ENCODE data around the gene PSAP.

PSAP gene

GRCh38 chr10:71833451-71834342 lies 17.4 kb downstream of the PSAP start:
- H3K27ac ChIP-seq: no peak overlapping the region
- no peak for TF ChIP-seq CTCF (IDR thresholded peaks at IDR 0.05)
- no peak for TF ChIP-seq ZFX (IDR thresholded peaks at IDR 0.05; ENCODE audit: borderline replicate concordance)

- TF ChIP-seq ZFX (IDR thresholded peaks at IDR 0.05; ENCODE audit: borderline replicate concordance) (no peak), CTCF (IDR thresholded peaks at IDR 0.05) (no peak)
- H3K27ac ChIP-seq: no peak overlapping the region
Measured at GRCh38 chr10:71832967-71833366, 18.1 kb downstream of the PSAP start.

GRCh38 chr10:71831646-71832552 lies 19.2 kb downstream of the PSAP start:
- no peak overlapping the region for H3K27ac ChIP-seq
- TF ChIP-seq CTCF (IDR thresholded peaks at IDR 0.05): no peak
- no peak for TF ChIP-seq ZFX (IDR thresholded peaks at IDR 0.05; ENCODE audit: borderline replicate concordance)

- TF ChIP-seq ZFX (IDR thresholded peaks at IDR 0.05; ENCODE audit: borderline replicate concordance) (no peak), CTCF (IDR thresholded peaks at IDR 0.05) (no peak)
- no peak overlapping the region for H3K27ac ChIP-seq
Measured at GRCh38 chr10:71830726-71831125, 20.3 kb downstream of the PSAP start.

GRCh38 chr10:71829896-71830295 lies 21.2 kb downstream of the PSAP start:
- no peak for TF ChIP-seq CTCF (IDR thresholded peaks at IDR 0.05)
- no peak for TF ChIP-seq ZFX (IDR thresholded peaks at IDR 0.05; ENCODE audit: borderline replicate concordance)
- no peak overlapping the region for H3K27ac ChIP-seq

- H3K27ac ChIP-seq: no peak overlapping the region
- TF ChIP-seq ZFX (IDR thresholded peaks at IDR 0.05; ENCODE audit: borderline replicate concordance) (no peak), CTCF (IDR thresholded peaks at IDR 0.05) (no peak)
Measured at GRCh38 chr10:71829171-71829570, 21.9 kb downstream of the PSAP start.
